Measurements from ENCODE around the gene LRRC55.
"Not testable (repeated sequence)": the region's sequence is repeated elsewhere in the genome, so short reads cannot be mapped to it uniquely, and the experiment has no call there.

The LRRC55 gene

DNA sequence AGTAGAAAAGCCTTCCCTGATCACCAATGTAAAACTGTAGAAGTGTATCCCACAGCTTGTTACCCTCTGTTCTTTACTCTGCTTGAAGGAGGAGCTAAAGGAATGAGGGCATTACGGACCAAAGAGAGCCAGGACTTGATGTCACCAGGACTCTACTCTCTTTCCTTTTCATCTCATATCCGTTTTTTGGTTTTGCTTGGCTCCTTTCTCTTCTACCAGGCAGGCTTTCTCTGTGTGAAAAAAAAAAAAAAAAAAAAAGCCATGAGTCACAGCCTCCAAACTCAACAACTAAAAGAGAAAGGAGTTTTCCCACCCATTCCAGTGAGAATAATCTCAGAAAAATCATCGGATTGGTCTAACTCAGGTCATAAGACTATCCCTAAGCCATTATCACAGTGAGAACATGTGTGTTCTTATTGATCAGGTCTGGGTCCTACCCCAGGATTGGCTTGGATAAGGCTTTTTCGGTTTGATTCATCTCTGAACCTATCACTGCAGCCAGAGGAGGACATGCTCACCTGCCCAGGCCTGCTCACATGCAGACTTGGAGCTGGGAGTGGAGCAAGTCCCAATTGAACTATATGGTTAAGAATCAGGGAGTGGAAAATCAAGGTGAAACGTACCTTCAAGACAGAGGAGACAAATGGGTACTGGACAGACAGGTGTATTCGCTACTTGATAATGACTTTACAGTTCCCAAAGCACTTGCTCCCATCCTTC, 19.4 kb upstream of the LRRC55 start:
- no peak for DNase-seq (ENCODE audit: low read depth)

DNA sequence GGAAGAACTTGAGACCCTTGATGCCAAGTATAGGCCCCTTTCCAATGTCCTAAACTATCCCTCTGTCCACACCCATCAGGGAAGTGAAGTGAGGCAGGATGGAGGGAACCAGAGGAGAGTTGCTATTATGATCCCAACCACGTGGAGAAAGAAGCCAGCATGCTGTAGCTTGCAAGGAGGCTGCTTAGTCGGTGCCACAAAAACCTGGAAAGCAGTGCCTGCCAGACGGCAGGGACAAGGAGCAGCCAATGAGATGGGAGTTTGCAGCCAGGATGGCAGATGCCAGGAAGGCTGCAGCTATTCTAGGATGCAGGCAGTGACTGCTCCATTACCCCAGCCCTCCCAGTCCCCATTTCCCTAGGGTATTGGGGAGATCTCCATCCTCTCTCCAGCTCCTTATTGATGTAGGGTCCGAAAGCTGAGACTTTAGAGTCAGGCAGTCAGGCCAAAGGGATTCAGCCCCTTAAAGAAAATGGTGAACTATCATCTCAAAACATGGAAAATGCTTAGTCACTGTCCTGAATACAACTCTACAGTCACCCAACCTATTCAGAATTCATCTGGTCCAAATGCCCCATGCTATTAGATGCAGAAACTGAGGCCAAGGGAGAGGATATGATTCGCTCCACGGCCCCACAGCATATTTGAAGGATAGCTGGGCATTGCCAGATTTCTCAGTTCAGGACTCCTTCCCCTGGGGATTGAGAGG, 18.4 kb upstream of the LRRC55 start:
- DNase-seq (ENCODE audit: low read depth): no peak

DNA sequence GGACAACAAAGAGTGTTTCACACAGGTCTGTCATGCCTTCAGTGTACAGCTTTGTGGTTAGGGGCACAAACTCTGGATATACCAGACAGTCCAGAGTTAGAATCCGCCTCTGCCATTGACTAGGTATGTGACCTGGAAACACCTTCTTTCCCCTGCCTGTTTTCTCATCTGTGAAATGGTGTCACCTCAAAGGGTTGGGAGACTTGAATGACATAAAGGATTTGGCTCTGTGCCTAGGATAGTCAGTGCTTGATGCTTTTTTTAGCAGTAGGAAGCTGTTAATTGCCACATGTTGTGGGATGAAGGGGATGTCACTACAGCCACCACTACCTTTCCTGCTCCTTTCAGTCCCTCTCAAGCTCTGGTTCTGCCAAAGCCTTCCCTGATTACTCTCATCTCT, 17.4 kb upstream of the LRRC55 start:
- DNase-seq (ENCODE audit: low read depth): no peak

DNA sequence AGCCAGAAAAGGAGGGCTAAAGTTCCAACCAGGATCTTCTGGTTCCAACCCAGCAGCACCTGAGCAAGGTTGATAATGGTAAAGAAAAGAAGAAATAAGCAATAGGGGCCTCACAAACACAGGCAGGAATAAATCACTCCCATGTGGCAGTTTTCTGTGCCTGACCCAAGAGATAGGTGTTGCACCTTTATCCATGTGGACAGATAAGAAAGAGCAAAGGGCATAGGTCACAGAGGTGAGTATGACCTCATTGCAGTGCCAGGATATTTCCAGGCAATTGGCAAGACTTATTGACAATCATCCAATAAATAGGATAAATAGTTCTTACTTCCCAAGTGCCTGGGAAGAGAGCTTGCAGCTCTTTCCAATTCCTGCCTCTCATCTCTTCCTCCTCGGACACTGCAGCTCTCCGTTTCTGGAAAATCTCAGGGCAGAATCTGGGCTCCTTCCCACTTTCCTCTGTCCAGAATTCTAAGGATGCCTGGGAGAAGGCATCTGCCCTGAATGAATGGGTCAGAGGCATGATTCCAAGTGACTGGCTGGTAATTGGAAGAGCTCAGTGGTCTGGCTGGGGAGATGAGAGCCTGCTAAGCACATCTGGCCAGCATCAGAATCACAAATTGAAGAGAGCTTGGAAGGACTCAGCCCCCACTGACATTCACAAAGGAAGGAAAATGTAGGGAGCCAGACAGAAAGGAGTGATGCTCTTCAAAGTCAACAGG, 14.5 kb upstream of the LRRC55 start:
- no peak for DNase-seq (ENCODE audit: low read depth)

DNA sequence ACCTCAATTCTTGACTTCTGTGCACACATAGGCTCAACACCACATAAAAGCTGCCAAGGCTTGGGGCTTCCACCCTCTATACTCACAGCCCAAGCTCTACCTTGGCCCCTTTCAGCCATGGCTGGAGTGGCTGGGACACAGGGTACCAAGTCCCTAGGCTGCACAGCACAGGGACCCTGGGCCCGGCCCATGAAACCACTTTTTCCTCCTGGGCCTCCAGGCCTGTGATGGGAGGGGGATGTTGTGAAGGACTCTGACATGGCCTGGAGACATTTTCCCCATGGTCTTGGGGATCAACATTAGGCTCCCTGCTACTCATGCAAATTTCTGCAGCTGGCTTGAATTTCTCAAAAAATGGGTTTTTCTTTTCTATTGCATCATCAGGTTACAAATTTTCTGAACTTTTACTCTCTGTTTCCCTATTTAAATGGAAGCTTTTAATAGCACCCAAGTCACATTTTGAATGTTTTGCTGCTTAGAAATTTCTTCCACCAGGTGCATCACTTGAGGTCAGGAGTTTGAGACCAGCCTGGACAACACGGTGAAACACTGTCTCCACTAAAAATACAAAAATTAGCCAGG, 11.9 kb upstream of the LRRC55 start:
- DNase-seq (ENCODE audit: low read depth): not testable (repeated sequence)

DNA sequence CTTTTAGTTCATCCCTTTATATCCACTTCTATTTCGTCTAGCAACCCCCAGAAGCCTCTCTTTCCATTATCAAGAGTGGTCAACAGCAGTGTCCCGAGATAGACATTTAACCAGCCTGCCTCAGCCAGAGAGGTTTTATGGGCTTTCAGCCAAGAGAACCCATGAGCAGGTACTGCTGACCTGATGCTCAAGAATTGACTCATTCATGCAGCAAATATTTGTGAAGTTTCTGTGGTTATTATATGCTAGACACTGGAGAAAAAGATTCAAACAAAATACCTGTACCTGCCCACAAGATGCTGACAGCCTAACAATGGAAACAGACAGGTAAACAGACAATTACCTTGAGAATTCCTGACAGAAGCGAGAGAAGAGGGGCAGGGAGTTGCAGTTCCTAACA, 9.7 kb upstream of the LRRC55 start:
- no peak for DNase-seq (ENCODE audit: low read depth)

DNA sequence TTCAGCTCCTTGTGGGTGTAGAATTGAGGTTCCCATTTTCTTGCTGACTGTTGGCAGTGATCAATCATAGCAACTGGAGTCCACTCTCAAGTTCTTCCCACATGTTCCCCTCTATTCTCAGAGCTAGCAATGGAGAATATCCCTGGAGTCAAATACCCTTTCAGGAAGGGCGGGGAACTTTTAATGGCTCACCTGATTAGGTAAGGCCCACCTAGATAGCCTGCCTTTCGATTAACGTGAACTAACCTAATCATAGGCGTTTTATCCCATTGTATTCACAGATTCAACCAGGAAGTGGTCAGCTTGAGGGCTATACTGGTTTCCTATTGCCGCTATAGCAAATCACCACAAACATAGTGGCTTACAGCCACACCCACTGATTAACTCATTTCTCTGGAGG, 7.1 kb upstream of the LRRC55 start:
- no peak for DNase-seq (ENCODE audit: low read depth)

DNA sequence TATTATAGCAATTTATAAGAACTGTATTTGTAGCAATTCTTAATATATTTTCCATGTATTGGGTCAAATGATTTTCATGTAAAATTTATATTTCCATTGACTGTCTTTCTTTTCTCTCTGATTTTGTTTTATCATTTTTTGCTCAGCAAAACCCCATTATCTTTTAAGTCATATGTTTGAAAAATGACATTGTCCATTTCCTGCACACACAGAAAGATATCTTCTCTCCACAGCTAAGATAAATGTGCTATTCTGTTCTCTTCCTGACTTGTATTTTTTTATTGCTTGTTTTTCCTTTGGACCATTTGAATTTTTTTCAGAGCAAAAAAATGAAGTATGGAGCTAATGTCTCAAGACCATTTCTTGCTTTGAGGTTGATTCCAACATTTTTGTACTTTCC, 6.3 kb upstream of the LRRC55 start:
- DNase-seq (ENCODE audit: low read depth): no peak

DNA sequence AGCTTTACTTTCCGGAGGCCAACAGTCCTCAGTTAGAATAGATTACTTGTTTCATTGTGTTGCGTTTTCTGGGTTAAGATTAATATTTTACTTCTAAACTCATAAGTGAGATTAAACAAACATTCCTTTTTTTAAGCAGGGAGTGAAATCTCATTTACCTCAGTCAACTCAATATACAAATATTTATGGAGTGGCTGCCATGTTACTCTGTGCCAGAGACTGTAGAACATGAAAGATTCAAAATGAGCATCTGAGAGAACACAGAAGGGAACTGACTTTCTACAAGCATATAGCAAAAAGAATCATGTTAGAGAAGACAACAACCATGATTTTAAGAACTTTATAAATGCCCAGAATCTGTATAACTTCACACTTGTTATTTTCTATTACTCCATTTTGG, 3.4 kb upstream of the LRRC55 start:
- DNase-seq (ENCODE audit: low read depth): no peak

DNA sequence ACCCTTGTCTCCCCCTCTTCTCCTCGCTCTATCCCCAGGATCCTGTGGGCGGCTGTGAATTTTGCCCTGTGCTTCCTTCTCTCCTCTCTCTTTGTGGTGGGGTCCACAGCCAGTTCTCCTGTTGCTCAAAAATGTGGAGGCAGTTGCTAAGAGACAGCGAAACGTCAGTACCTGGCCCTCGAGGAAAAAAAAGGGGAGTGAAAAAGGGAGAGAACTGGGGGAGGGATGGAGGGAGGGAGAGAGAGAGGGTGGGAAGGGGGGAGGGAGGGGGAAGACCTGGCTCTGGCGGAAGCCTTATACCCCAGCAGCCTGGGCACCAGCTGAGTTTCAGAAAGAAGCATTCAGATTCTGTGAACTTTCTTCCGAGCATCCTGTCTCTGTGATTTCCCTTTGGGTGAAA, 2.1 kb upstream of the LRRC55 start:
- DNase-seq (ENCODE audit: low read depth): no peak

DNA sequence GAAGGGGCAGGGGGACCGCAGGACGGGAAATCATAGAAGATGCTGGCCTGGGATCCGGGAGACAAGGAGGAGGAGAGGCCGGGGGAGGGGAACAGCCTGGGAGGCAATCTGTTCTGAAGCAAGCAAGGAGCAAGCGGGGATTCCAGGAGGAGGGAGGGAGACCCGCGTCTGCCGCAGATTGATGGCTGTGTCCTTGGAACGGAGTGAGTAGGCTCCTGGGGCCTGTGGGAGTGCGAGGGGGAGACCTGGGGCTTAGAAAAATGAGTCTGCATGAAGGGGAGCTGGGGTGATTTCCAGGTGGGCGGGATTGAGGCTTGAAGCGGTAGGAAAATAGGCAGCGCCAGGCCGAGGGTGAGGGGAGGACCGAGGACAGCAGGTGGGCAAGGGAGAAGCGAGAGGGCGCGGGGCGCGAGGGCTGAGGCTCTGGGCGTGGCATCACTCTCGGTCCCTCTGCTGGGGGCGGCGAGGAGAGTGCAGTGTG, 1.6 kb upstream of the LRRC55 start:
- DNase-seq (ENCODE audit: low read depth): no peak

DNA sequence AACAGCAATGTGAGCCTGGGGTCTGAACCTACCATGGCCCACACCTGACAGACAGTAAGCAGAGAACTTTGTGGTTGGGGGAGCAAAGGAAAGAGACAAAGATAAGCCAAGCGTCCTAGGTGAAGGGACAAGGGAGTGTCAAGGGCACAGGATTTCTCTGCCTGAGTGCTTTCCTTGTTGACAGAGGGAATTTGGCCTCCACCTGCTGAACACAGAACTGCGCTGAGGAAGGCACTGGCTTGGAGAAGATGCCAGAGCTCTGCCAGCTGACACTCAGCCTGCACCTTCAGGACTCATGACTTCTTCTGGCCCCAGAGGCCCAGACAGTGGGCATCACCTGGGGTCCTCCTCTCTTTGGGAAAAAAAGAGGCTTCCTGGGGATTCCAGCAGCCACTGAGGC, 789 bp upstream of the LRRC55 start:
- DNase-seq (ENCODE audit: low read depth): no peak

DNA sequence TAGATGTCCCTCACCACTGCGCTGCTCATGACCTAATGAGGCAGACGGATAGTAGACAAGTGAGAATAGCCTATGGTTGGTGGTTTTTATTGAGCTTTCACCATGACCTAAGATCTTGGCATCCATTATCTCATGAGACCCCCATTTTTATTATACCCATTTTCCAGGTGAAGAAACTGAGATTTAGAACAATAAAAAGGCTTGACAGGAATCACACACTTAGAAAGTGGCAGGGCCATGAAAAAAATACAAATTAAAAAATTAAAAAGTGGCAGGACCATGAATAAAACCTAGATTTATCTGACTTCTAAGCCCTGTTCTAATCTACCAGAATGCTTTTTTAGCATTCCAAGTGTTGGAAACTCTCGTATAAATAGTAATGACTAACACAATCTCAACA, 1.1 kb downstream of the LRRC55 start:
- no peak for DNase-seq (ENCODE audit: low read depth)

DNA sequence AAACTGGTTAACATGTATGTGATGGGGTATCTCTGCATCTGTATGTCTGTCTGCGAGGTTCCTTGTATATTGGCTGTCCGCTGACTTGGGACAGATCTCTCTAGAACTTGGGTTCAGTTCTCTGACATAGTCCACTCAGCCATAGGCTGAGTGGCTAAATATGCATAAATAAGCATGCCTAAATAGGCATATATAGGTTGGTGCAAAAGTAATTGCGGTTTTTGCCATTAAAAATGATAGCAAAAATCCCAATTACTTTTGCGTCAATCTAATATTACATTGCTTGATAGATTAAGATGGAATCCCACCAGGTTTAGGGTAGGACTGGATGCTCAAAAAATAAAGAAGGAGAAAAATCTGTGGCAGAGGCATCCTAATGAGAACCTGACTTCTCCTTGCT, 8.8 kb downstream of the LRRC55 start:
- DNase-seq (ENCODE audit: low read depth): no peak

DNA sequence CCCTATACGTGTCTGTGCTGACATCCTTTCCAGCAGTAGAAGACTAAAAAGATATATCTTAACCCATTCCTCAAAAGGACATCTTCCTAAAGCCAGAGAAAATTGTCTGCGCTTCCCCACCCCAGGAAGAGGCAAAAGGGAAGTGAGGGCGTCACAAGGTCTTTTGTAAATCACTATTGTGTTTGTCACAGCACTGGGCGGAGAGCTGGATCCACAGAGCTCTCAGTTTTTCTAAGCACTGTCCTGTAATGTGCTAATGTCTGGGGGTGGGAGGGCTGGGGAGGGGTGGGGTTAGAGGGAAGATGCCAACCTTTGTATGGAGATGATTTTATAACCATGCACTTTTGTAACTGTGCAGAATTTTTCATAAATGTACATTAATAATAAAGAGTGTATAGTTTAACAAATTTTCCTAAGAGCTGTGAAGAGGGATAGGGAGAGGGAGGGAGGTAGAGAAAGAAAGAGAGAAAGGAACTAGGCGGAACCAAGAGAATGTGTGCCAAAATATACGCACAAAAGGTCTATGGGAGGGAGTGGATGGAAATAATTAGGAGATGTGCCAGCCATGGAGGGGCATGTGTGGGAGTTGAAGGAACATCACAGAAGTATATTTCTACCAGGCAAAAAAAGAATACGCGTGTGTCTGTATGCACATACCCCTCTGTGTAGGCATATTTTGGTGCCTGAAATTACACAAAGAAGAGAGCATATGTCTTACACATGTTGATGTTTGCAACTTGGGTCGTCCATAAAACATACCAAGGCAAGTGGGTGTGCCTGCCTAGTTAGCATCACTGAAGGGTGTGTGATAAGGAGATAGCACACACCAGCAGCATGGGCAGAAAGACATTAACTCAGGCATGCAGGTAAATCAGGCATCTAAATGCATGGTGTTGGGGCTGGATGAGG, 9.8 kb downstream of the LRRC55 start:
- DNase-seq (ENCODE audit: low read depth): no peak

DNA sequence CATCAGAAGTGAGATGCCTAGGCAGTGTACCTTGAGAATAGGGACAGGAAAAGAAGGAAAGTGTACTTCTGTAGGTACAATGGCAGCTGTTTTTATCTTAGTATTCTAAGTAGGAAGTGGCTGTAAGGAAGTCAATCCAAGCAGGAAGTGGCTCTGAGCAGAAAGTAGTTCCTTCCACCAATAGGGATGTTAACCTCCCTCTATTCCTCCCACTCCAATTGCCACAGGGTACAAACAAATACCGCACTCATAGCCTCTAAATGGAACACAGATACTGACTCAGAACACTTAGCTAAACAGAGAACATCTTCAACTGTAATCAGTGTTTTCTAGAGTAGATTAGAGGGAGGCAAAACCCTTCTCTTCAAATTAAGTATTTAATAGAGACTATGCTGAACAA, 10.6 kb downstream of the LRRC55 start:
- no peak for DNase-seq (ENCODE audit: low read depth)

DNA sequence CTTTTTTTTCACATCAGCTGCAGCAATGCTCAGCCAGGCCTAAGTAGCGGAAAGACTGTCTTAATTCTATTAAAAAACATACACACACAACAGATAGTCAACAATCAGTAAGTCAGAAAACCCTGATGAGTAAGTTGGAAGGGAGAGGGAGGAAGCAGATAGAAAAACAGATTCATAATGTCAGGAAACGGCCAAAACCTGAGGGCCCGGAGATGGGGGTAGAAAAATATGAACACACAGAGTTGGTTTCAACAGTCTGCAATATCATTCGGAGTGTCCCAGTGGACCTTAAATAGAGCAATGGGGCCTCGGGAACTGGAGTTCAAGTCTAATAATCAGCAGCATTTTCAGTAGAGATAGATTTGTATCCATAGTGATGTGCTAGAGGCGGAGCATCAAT, 14.8 kb downstream of the LRRC55 start:
- DNase-seq (ENCODE audit: low read depth): no peak

DNA sequence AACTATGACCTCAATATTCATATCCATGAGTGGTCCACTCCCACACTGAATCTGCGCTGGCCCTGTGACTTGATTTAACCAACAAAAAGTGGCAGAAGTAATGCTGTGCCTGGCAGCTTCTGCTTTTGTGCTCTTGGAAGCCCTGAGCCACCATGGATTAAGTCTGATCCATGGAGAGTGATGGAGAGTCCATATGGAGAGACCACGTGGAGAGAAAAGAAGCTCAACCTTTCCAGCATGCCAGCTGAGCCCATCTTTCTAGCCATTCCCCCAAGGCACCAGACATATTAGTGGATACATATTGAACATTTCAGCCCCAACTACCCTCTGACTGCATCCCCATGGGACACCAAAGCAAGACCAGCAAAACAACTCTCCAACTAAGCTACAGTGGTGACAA, 16.0 kb downstream of the LRRC55 start:
- DNase-seq (ENCODE audit: low read depth): no peak

DNA sequence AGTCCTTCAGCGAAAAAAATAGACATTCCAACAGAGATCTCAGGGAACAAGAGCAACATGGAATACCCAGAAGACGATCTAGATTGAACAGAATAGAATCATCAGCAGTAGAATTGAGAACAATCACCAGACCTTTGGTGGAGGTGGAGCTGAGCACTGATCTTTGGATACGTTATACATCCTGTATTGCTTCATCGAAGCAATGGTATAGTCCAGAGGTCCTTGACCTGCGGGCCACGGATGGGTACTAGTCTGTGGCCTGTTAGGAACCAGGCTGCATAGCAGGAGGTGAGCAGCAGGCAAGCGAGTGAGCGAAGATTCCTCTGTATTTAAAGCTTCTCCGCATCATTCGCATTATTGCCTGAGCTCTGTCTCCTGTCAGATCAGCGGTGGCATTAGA, 17.6 kb downstream of the LRRC55 start:
- DNase-seq (ENCODE audit: low read depth): no peak

DNA sequence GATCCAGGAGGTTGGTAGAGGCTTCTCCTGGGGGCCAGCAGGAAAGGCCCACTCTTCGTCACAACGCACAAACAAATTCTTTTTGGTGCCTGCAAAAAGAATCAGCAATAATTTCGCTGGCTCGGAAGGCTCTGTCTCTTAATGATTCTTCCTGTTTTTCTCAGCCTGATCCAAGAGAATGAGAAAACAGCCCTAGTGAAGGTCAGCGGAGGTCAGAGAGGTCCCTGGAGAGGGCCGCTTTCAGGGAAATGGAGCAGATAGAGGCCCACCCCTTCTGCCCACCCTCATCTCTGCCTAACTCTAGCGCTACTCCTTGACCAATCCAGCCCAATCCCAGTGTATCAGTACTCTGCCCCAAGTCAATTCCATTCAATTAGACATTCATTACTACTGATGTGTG, 19.2 kb downstream of the LRRC55 start:
- no peak for DNase-seq (ENCODE audit: low read depth)

DNA sequence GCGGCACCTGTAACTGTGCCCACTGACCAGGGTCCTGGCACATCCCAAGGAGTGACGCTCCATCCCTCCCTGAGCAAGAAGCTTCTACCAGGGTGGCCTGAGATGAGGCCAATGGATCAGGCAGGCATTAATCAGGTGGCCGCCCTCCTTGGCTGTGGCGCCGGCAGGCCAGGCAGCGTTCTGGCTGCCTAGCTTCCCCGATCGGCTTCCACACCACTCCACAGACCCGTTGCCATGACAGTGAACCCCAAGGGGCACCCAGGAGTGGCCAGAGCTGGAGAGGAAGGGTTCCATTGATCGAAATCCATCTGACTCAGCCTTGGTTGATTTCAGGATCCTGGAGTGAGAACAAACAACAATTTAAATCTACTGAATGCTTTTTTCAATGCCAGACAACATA, 20.5 kb downstream of the LRRC55 start:
- no peak for DNase-seq (ENCODE audit: low read depth)

DNA sequence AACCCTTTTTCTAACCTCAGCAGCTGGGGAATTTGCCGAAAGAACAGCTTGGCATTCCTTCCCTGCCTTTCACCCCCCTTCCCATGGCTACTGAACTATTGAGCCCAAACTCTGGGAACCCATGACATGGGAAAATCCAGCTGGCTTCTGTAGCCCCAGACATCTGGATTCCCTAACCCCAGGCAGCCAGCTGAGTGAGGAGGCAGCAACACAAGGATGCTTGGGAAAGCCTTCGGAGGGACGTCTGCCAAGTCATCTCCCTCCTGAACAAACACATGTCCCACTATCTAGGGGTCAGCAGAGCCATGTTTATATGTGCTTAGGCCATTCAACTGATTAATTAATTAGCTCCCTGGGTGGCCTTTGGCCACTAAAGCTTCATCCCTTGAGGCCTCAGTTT, 21.6 kb downstream of the LRRC55 start:
- DNase-seq (ENCODE audit: low read depth): no peak

All from stimulated activated CD4-positive, alpha-beta T cell treated with anti-CD3 and anti-CD28 coated beads, Interleukin-2, amount 100 ng/mL, for 4 hours (primary cell).